Measurements from ENCODE around the gene LPAR6. TPM values are rescaled to one million over a fixed set of nuclear protein-coding genes. Genes with fewer than 3 reads are reported as not detected.
"Not testable (repeated sequence)": the region's sequence is repeated elsewhere in the genome, so short reads cannot be mapped to it uniquely, and the experiment has no call there.

LPAR6 gene, protein sequence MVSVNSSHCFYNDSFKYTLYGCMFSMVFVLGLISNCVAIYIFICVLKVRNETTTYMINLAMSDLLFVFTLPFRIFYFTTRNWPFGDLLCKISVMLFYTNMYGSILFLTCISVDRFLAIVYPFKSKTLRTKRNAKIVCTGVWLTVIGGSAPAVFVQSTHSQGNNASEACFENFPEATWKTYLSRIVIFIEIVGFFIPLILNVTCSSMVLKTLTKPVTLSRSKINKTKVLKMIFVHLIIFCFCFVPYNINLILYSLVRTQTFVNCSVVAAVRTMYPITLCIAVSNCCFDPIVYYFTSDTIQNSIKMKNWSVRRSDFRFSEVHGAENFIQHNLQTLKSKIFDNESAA
- 27.2 and 27.7 TPM in 2 replicates for total RNA-seq
- long read RNA-seq, transcript LPAR6-208 (2 exons, 534 nt), result major isoform, 11 of 239 reads
- long read RNA-seq, partial matches to known transcripts, result 0 of 239 reads
- long read RNA-seq, other reads (novel, unspliced or antisense), result 228 of 239 reads

DNA sequence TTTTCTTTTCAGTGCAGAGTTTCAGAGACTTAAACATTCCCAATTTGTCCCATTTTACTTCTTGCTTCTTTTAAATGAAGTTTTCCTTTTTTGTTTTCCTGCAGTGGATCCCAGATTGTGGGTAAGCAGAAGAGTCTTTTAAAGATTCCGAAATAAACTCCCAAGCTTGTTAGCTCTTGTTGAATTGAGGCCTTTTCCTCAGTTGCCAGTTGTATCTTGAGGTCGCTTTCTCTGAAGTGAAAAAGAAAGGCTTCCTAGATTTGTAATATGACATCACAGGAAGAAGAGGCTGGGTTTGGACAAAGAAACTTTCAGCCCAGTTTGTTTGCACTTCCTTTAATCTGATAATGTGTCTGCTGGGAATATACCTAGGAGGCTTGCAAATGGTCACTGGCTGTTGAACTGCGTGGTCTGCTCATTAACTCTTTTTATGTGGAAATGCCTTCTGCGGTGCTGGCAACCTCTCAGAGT, at the start of gene LPAR6:
Gene LPAR6 (minus strand): TSS at position 233 of the 471 bp plus-strand sequence. CDS start 690 bp downstream, outside the sequence.
- Mint-ChIP-seq H3K27me3 (no peaks in the 10 kb centered on the region), H3K36me3 (ENCODE audit: insufficient read depth) (peaks cover 20% of the 10 kb centered on the region), H3K9me3 (ENCODE audit: low read depth) (peaks cover 6% of the 10 kb centered on the region), H3K27ac (peak within 1 kb of the TSS; percentile 99), H3K4me1 (ENCODE audit: low read depth) (peaks cover 20% of the 10 kb centered on the region), H3K4me3 (ENCODE audit: low read depth) (peak within 1 kb of the TSS; percentile 96)
- no peak for DNase-seq (ENCODE audit: low spot score, unreplicated experiment)
- TF ChIP-seq, protein P1, sequence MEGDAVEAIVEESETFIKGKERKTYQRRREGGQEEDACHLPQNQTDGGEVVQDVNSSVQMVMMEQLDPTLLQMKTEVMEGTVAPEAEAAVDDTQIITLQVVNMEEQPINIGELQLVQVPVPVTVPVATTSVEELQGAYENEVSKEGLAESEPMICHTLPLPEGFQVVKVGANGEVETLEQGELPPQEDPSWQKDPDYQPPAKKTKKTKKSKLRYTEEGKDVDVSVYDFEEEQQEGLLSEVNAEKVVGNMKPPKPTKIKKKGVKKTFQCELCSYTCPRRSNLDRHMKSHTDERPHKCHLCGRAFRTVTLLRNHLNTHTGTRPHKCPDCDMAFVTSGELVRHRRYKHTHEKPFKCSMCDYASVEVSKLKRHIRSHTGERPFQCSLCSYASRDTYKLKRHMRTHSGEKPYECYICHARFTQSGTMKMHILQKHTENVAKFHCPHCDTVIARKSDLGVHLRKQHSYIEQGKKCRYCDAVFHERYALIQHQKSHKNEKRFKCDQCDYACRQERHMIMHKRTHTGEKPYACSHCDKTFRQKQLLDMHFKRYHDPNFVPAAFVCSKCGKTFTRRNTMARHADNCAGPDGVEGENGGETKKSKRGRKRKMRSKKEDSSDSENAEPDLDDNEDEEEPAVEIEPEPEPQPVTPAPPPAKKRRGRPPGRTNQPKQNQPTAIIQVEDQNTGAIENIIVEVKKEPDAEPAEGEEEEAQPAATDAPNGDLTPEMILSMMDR (IDR thresholded peaks at IDR 0.05; ENCODE audit: unreplicated experiment), result no peak

DNA sequence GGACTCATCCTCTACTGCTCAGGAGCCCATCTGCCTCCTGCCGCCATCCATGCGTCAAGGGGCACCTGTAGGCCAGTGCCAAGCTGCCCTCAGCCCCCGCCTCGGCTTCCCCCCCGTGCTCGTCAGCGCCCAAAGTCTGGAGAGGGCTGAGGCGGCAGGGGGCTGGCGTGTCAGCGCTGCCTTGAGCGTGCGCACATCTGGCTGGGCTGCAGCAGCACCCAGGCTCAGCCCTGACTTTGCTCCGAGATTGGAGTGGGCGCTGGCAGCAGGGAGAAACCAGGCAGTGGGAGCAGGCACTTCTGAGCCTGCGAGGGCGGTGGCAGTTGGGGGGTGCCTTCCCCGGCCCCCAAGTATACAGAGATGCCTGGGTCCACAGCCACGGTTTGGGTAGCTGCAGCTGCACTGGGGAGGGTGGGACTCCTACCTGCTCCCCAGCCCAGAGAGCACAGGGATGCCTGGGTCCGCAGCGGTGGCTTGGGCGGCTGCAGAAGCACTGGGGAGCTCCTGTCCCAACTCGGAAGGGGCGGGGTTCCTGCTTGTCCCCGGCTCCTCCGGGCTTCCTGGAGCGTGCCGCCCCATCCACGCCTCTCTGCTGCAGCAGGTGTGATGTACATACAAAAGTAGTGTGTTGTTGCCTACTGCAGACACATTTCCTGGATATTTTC, 44.8 kb upstream of the LPAR6 start:
- TF ChIP-seq, protein P1 (IDR thresholded peaks at IDR 0.05; ENCODE audit: unreplicated experiment), result no peak
- no peak overlapping the region for H3K4me3 Mint-ChIP-seq (ENCODE audit: low read depth)
- no peaks in the 10 kb centered on the region for H3K9me3 Mint-ChIP-seq (ENCODE audit: low read depth)
- H3K36me3 Mint-ChIP-seq (ENCODE audit: insufficient read depth), result peaks cover 11% of the 10 kb centered on the region
- peaks cover 14% of the 10 kb centered on the region for H3K4me1 Mint-ChIP-seq (ENCODE audit: low read depth)
- H3K27me3 Mint-ChIP-seq, result no peaks in the 10 kb centered on the region
- no peak overlapping the region for H3K27ac Mint-ChIP-seq
- DNase-seq (ENCODE audit: low spot score, unreplicated experiment), result no peak

DNA sequence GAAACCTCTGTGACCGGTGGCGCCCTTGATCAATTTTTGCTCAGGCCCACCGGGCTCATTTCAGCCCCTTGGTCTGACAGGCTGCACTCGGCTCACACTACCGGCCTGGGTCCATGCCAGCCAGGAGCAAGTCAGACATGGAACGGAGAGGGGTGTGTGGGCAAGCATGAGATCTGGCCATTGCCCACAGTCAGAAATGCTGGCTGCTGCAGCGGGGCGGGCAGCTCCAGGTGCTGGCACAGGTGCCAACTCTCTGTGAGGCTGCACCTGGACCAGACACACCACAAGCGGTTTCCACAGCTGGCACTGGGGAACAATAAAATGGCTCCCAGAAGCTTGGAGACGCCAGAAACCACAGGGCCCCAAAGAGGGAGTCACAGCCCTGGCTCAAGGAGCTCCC, 43.6 kb upstream of the LPAR6 start:
- peaks cover 23% of the 10 kb centered on the region for H3K4me1 Mint-ChIP-seq (ENCODE audit: low read depth)
- TF ChIP-seq, protein P1 (IDR thresholded peaks at IDR 0.05; ENCODE audit: unreplicated experiment), result no peak
- peaks cover 6% of the 10 kb centered on the region for H3K9me3 Mint-ChIP-seq (ENCODE audit: low read depth)
- no peak for DNase-seq (ENCODE audit: low spot score, unreplicated experiment)
- peaks cover 11% of the 10 kb centered on the region for H3K36me3 Mint-ChIP-seq (ENCODE audit: insufficient read depth)
- H3K27me3 Mint-ChIP-seq, result no peaks in the 10 kb centered on the region
- no peak overlapping the region for H3K27ac Mint-ChIP-seq
- H3K4me3 Mint-ChIP-seq (ENCODE audit: low read depth), result no peak overlapping the region

DNA sequence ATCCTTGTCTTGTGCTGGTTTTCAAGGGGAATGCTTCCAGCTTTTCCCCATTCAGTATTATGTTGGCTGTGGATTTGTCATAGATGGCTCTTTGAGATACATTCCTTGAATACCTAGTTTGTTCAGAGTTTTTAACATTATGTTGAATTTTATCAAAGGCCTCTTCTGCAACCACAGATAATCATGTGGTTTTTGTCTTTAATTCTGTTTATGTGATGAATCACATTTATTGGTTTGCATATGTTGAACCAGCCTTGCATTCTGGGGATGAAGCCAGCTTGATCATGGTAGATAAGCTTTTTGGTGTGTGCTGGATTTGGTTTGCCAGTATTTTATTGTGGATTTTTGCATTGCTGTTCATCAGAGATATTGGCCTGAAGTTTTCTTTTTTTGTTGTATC, 38.3 kb upstream of the LPAR6 start:
- H3K4me3 Mint-ChIP-seq (ENCODE audit: low read depth); H3K36me3 Mint-ChIP-seq (ENCODE audit: insufficient read depth); H3K27ac Mint-ChIP-seq; DNase-seq (ENCODE audit: low spot score, unreplicated experiment); H3K27me3 Mint-ChIP-seq: not testable (repeated sequence)
- Mint-ChIP-seq H3K4me1 (ENCODE audit: low read depth) (peaks cover 23% of the 10 kb centered on the region), H3K9me3 (ENCODE audit: low read depth) (peaks cover 16% of the 10 kb centered on the region)

DNA sequence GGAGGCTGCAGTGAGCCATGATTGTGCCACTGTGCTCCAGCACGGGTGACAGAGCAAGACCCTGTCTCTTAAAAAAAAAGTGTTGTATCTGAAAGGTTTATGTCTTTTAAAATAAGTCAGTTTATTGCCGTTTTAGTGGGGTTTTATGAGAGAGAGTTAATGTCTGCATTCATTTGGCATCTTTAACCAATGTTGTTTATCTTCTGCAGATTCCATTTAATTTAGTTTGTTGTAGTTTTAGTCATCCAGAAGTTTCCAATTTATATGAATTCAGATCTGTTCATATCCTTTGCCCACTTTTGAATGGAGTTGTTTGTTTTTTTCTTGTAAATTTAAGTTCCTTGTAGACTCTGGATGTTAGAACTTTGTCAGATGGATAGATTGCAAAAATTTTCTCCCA, 36.7 kb upstream of the LPAR6 start:
- no peak overlapping the region for H3K4me3 Mint-ChIP-seq (ENCODE audit: low read depth)
- H3K4me1 Mint-ChIP-seq (ENCODE audit: low read depth), result peaks cover 22% of the 10 kb centered on the region
- TF ChIP-seq, protein P1 (IDR thresholded peaks at IDR 0.05; ENCODE audit: unreplicated experiment), result no peak
- no peak for DNase-seq (ENCODE audit: low spot score, unreplicated experiment)
- peaks cover 8% of the 10 kb centered on the region for H3K36me3 Mint-ChIP-seq (ENCODE audit: insufficient read depth)
- H3K27ac Mint-ChIP-seq, result no peak overlapping the region
- H3K9me3 Mint-ChIP-seq (ENCODE audit: low read depth), result peaks cover 16% of the 10 kb centered on the region
- no peaks in the 10 kb centered on the region for H3K27me3 Mint-ChIP-seq

All from progenitor cell of endocrine pancreas (in vitro differentiated cells).